Chondrocyte (in vitro differentiated cells): ENCODE measurements around the gene RNF144A. TPM values are rescaled to one million over a fixed set of nuclear protein-coding genes. Genes with fewer than 3 reads are reported as not detected.

Experiments
- DNase-seq: peaks from one replicate; pipeline ENCODE4 v3.0.0; 2021; ENCODE audit warnings: mixed read lengths, low spot score
- H3K27ac Mint-ChIP-seq: one replicate; pipeline ENCODE4 v1.8.0; 2021; ENCODE audit warnings: mild to moderate bottlenecking, moderate library complexity, mixed read lengths; ENCODE audit not compliant: unreplicated experiment
- H3K27me3 Mint-ChIP-seq: 2 replicates; pipeline ENCODE4 v1.8.0; 2021; ENCODE audit warnings: low read depth, mixed read lengths
- H3K36me3 Mint-ChIP-seq: 2 replicates; pipeline ENCODE4 v1.8.0; 2021; ENCODE audit warnings: low read depth, mixed read lengths
- H3K4me1 Mint-ChIP-seq: 2 replicates; pipeline ENCODE4 v1.8.0; 2021; ENCODE audit warnings: low read depth, mild to moderate bottlenecking, mixed read lengths
- H3K4me3 Mint-ChIP-seq: one replicate; pipeline ENCODE4 v1.8.0; 2021; ENCODE audit warnings: mild to moderate bottlenecking, moderate library complexity, mixed read lengths; ENCODE audit not compliant: unreplicated experiment
- H3K9me3 Mint-ChIP-seq: 2 replicates; pipeline ENCODE4 v1.8.0; 2021; ENCODE audit warnings: low read depth, mixed read lengths
- total RNA-seq: library from RNA; stranded (reverse); gene quantifications from 3 replicates; pipeline ENCODE4 v1.2.1, GENCODE V29; 2021
- TF ChIP-seq, protein P1 (sequence below): fragments of 200-600 bp; sonication (generic); IDR thresholded peaks from 2 replicates; pipeline ENCODE4 v1.5.0; 2021; ENCODE audit warnings: antibody characterized with exemption, mild to moderate bottlenecking, moderate library complexity

Gene RNF144A
- total RNA-seq, 1 donor from 2014 or later, result 10.9 TPM

GRCh38 chr2:7003895-7004294, 86.7 kb downstream of the RNF144A start:
- no peaks in the 10 kb centered on the region for H3K36me3 Mint-ChIP-seq
- no peak for DNase-seq
- peaks cover 14% of the 10 kb centered on the region for H3K4me1 Mint-ChIP-seq
- no peaks in the 10 kb centered on the region for H3K27me3 Mint-ChIP-seq
- no peak overlapping the region for H3K4me3 Mint-ChIP-seq
- no peak overlapping the region for H3K27ac Mint-ChIP-seq
- no peaks in the 10 kb centered on the region for H3K9me3 Mint-ChIP-seq
- TF ChIP-seq, protein P1, sequence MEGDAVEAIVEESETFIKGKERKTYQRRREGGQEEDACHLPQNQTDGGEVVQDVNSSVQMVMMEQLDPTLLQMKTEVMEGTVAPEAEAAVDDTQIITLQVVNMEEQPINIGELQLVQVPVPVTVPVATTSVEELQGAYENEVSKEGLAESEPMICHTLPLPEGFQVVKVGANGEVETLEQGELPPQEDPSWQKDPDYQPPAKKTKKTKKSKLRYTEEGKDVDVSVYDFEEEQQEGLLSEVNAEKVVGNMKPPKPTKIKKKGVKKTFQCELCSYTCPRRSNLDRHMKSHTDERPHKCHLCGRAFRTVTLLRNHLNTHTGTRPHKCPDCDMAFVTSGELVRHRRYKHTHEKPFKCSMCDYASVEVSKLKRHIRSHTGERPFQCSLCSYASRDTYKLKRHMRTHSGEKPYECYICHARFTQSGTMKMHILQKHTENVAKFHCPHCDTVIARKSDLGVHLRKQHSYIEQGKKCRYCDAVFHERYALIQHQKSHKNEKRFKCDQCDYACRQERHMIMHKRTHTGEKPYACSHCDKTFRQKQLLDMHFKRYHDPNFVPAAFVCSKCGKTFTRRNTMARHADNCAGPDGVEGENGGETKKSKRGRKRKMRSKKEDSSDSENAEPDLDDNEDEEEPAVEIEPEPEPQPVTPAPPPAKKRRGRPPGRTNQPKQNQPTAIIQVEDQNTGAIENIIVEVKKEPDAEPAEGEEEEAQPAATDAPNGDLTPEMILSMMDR, result no peak

- DNase-seq, result no peak
- Mint-ChIP-seq H3K9me3 (no peaks in the 10 kb centered on the region), H3K4me1 (peaks cover 21% of the 10 kb centered on the region), H3K27me3 (no peaks in the 10 kb centered on the region), H3K27ac (no peak overlapping the region), H3K4me3 (no peak overlapping the region), H3K36me3 (no peaks in the 10 kb centered on the region)
- TF ChIP-seq, protein P1, result no peak
Observed at GRCh38 chr2:7004636-7005035, 87.4 kb downstream of the RNF144A start.

- no peak for DNase-seq
- no peak overlapping the region for H3K4me3 Mint-ChIP-seq
- no peaks in the 10 kb centered on the region for H3K36me3 Mint-ChIP-seq
- H3K9me3 Mint-ChIP-seq, result no peaks in the 10 kb centered on the region
- H3K27me3 Mint-ChIP-seq, result no peaks in the 10 kb centered on the region
- peaks cover 43% of the 10 kb centered on the region for H3K4me1 Mint-ChIP-seq
- TF ChIP-seq, protein P1, result no peak
- no peak overlapping the region for H3K27ac Mint-ChIP-seq
Observed at GRCh38 chr2:7007488-7007845, 90.3 kb downstream of the RNF144A start.

GRCh38 chr2:7007846-7008741, 90.9 kb downstream of the RNF144A start:
- Mint-ChIP-seq H3K36me3 (no peaks in the 10 kb centered on the region), H3K4me1 (peaks cover 43% of the 10 kb centered on the region), H3K4me3 (no peak overlapping the region), H3K27ac (peak overlapping the region; percentile 28), H3K27me3 (no peaks in the 10 kb centered on the region), H3K9me3 (no peaks in the 10 kb centered on the region)
- no peak for DNase-seq
- TF ChIP-seq, protein P1, result peak; percentile 28

DNA sequence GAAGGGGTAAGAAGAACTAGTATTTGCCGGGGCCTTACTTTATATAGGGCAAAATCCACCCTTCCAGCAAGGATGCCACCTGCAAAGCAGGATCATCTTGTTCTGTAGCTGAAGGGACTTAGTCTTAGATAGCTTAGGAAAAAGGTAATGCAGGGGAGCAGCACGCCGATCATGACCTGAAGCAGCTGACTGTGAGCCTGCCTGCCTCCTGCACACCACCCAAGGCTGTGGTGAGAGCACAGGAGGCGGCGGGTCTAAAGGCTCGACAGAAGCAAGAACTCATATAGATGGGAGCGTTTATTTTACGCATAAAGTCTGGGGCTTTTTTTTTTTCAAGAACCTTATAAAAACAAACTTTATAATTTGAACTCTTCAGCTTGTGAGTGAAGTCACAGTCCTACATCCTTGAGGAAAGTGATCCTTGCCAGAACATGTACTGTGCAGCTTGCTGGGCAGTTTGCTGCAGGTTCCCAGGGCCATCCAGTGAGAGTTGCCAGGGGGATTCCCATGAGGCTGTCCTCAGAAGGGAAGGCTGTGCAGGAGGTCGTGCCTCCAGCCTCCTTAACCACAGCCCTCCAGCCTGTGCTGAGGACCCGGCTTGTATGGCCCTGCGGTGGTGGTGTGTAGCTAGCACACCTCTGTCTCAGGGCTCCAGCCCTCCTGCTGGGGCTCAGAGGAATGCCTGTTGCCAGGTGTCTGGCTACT, 92.1 kb downstream of the RNF144A start:
- Mint-ChIP-seq H3K36me3 (no peaks in the 10 kb centered on the region), H3K4me1 (peaks cover 49% of the 10 kb centered on the region), H3K27ac (peak overlapping the region; percentile 36), H3K9me3 (no peaks in the 10 kb centered on the region), H3K27me3 (no peaks in the 10 kb centered on the region), H3K4me3 (no peak overlapping the region)
- TF ChIP-seq, protein P1, result no peak
- DNase-seq, result no peak
